Measurements from ENCODE around the gene SOX6.

- no peak for TF ChIP-seq CTCF (IDR thresholded peaks at IDR 0.05)
- no peak for TF ChIP-seq ZFX (IDR thresholded peaks at IDR 0.05; ENCODE audit: borderline replicate concordance)
Observed at GRCh38 chr11:16347928-16348685, 8.2 kb downstream of the SOX6 start.

Measured in 22Rv1 (cell line).